ENCODE data around the gene IL7R. TPM values are rescaled to one million over a fixed set of nuclear protein-coding genes. Genes with fewer than 3 reads are reported as not detected.
"Not testable (repeated sequence)": the region's sequence is repeated elsewhere in the genome, so short reads cannot be mapped to it uniquely, and the experiment has no call there.

The IL7R gene
- total RNA-seq, 1 donor from 2014 or later: 64.1 TPM

DNA sequence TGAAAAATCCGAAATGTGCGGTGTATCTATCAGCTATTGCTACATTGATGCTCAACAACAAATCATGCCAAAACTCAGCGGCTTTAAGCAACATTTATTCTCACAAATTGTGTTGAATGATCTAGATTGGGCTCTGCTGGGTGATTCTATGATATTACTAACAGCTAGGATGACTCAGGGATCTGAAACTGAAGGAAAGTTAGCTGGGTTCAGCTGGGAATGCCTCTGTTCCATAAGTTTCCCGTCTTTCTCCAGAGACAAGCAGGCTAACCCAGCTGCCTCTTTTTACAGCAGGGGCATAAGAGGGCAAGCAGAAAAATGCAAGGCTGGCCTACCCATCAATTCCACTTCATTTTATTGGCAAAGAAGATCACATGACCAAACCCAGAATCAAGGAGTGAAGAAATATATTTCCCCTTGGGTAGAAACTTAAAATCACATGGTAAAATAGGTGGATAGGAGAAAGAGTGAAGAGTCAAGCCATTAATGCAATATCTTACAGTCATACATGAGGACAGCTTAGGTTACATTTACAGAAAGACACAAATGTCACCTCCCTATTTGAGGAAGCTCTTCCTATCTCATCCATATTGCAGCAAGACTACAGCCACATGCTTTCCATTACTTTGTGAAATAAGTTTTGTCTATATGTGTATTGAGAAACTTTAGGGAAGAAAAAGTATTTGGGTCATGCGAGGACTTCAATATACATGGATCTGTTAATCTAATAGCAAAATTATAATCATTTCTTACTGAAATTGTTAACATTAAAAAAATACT is 30.8 kb downstream of the IL7R start:
- peaks cover 3% of the 10 kb centered on the region for H3K9me3 Mint-ChIP-seq
- no peak overlapping the region for H3K4me3 Mint-ChIP-seq
- peak; percentile 45 for DNase-seq
- no peak overlapping the region for H3K27ac Mint-ChIP-seq
- intact Hi-C loops (cut with micrococcal nuclease): no loop called here
- H3K4me1 Mint-ChIP-seq: peaks cover 20% of the 10 kb centered on the region
- no peaks in the 10 kb centered on the region for H3K27me3 Mint-ChIP-seq
- peaks cover 14% of the 10 kb centered on the region for H3K36me3 Mint-ChIP-seq (ENCODE audit: low read depth)

DNA sequence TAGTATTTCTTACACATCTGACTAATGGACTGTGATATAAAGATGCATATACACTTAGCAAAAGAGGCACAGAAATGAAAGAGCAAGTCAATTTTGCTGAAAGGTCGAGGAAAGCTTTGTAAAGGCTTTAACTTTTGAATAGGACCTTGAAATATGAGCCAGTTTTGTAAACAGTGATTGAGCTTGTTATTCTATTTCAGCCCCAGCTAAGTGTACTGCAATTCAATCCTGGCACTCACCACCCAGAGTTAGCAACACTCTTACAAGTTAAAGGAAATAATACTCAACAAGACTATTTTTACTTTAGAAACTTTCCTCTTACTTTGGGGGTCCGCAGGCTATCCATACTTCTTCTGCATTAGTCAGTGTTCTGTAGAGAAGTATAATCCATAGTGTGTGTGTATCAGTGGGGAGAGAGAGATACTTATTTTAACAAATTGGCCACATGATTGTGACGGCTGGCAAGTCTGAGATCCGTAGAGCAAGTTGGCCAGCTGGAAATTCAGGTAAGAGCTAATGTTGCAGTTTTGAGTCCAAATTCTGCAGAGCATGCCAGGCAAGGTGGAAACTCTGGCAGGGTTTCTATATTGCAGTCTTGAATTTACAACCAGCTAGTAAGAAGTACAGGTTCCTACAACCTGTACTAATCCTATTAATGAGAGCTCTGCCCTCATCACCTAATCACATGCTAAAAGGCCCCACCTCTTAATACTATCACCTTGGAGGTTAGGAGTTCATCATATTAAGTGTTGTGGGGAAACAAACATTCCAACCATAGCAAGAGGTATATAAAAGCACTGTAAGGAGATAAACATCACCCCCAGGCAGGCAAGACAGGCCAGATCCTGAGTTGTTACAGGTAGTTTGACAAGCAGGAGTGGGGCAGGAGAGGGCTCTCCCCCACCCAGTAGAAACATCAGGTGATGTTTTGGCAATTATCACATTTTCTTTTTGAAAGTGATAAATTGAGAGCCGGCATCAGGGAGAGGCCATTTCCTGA is 33.6 kb downstream of the IL7R start:
- Mint-ChIP-seq H3K36me3 (ENCODE audit: low read depth) (no peaks in the 10 kb centered on the region), H3K4me3 (no peak overlapping the region), H3K4me1 (peaks cover 2% of the 10 kb centered on the region), H3K9me3 (peaks cover 4% of the 10 kb centered on the region), H3K27ac (no peak overlapping the region), H3K27me3 (no peaks in the 10 kb centered on the region)
- intact Hi-C loops (cut with micrococcal nuclease): no loop called here
- DNase-seq: peak; percentile 29

DNA sequence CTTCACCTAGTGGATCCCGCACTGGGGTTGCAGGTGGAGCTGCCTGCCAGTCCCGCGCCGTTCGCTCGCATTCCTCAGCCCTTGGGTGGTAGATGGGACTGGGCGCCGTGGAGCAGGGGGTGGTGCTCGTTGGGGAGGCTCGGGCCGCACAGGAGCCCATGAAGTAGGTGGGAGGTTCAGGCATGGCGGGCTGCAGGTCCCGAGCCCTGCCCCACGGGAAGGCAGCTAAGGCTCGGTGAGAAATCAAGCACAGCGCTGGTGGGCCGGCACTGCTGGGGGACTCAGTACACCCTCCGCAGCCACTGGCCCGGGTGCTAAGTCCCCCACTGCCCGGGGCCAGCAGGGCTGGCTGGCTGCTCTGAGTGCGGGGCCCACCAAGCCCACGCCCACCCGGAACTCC is 36.1 kb downstream of the IL7R start:
- not testable (repeated sequence) for H3K4me1 Mint-ChIP-seq

DNA sequence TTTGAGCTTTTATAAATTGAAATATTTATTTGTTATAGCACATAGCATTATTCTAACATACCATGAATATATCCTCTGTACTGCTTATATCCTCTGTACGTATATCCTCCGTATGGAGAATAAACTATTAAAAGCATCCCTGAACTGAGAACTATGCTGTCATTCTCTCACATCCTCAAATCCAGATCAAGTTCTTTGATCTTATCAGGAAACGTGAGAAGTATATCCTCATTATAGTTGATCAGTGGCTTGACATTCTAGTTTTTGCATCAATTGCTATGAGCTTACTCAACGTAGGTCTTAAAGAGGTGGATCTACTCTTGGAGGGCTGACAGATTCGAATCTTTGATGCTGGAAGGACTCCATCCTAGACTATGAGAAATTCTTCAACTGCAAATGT is 37.4 kb downstream of the IL7R start:
- Mint-ChIP-seq H3K9me3 (peaks cover 10% of the 10 kb centered on the region), H3K27me3 (no peaks in the 10 kb centered on the region), H3K27ac (no peak overlapping the region), H3K4me1 (peaks cover 12% of the 10 kb centered on the region), H3K4me3 (no peak overlapping the region), H3K36me3 (ENCODE audit: low read depth) (peaks cover 1% of the 10 kb centered on the region)
- intact Hi-C loops (cut with micrococcal nuclease): no loop called here
- no peak for DNase-seq

More for the DNA sequence above, 36.1 kb downstream of the IL7R start:
- intact Hi-C loops (cut with micrococcal nuclease); H3K27me3 Mint-ChIP-seq; H3K4me3 Mint-ChIP-seq; H3K36me3 Mint-ChIP-seq (ENCODE audit: low read depth); DNase-seq; H3K27ac Mint-ChIP-seq: not testable (repeated sequence)
- peaks cover 10% of the 10 kb centered on the region for H3K9me3 Mint-ChIP-seq

DNA sequence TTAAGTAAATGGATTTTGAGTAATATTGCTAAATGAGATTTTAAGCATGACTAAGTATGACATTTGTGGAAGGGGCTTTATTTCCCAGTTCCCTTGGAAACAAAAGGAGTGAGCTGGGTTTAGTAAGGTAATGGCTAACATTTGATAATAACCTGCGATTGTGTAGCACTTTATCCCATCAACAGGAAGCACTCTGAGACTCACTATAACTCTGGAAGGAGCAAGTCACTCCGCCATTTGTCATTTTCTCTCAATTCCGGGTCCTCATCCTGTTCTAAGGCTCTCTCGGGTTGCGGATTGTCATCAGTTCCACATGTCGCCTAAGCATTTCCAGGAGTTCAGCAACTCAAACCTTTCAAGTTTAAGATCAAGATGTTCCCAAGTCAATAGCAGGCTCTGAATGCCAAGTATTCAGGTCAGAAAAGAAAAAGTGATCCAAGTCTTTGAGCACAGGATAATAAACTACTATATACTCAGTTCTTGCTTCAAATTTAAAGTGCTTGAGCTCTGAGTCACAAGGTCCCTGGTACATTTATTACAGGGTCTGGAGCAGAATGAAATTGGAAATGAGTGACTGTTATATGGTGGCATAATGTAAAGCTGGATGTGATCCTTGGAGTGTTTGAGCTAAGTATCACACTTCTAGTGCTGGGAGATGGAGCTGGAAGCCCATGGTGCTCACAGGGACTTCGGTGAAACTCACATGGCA is 42.4 kb downstream of the IL7R start:
- Mint-ChIP-seq H3K27ac (peak overlapping the region; percentile 69), H3K9me3 (peaks cover 11% of the 10 kb centered on the region), H3K36me3 (ENCODE audit: low read depth) (peaks cover 3% of the 10 kb centered on the region), H3K4me3 (peak overlapping the region; percentile 21), H3K27me3 (no peaks in the 10 kb centered on the region), H3K4me1 (peaks cover 58% of the 10 kb centered on the region)
- intact Hi-C loops (cut with micrococcal nuclease): no loop called here
- DNase-seq: no peak

DNA sequence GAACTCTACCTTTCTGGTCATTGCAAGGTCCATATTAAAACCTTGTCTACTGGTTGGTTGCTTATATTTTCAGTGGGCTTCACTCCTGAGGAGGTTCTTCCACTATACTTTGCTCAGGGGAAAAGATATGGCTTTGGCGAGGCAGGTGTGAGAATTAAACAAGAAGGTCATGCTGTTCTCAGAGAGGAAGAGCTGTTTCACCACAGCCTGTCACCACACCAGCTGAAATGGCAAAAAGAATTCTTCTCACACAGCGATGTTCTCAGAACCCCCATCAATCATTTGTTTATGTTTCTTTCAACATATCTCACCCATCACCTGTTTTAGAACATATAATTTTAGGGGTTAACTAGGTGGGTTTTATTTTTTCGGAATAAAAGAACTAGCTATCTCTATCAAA is 43.1 kb downstream of the IL7R start:
- H3K4me1 Mint-ChIP-seq: peaks cover 65% of the 10 kb centered on the region
- H3K27me3 Mint-ChIP-seq: no peaks in the 10 kb centered on the region
- H3K4me3 Mint-ChIP-seq: peak overlapping the region; percentile 33
- intact Hi-C loops (cut with micrococcal nuclease): loop anchor here (10.0 kb wide), 1 partner anchor 975 kb away; the partner anchor contains the start of gene DNAJC21
- peaks cover 3% of the 10 kb centered on the region for H3K36me3 Mint-ChIP-seq (ENCODE audit: low read depth)
- peaks cover 11% of the 10 kb centered on the region for H3K9me3 Mint-ChIP-seq
- DNase-seq: peak; percentile 74
- peak overlapping the region; percentile 69 for H3K27ac Mint-ChIP-seq

DNA sequence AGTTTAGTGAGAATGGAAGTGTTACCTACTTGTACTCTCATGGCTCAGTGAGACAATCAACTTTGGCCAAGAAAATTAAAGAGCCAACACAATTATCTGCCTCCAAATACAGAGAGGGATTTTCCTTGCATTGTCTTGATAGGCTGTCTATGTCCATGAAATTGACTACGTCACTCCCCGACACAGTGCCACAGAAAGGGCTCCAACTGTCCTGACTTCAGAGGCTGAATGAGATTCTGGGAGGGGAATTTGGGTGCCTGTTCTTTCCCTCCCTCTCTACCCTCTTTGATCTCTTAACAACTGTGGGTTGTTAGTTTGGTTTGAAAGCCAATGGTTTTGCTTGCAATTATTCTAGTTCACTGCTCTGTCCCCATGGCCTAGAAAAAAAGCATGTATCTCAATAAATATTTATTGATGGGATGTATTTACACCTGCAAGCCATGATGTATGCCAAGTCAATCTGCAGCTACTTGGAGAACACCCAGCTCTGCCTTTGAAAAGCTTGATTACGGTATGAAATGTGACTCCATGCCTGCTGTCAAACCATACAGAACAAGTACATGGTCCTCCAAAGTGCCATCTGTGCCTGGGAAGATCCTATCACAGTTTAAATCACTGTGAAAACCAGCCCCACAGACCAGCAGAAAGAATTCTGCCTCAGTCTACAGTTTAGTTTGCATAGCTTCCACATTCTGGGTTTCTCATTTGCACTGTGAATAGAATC is 44.4 kb downstream of the IL7R start:
- Mint-ChIP-seq H3K4me1 (peaks cover 73% of the 10 kb centered on the region), H3K36me3 (ENCODE audit: low read depth) (peaks cover 1% of the 10 kb centered on the region), H3K9me3 (peaks cover 4% of the 10 kb centered on the region), H3K27ac (peak overlapping the region; percentile 79), H3K4me3 (peak overlapping the region; percentile 14), H3K27me3 (no peaks in the 10 kb centered on the region)
- DNase-seq: no peak
- intact Hi-C loops (cut with micrococcal nuclease): loop anchor here (10.0 kb wide), 1 partner anchor 976 kb away; the partner anchor contains the start of gene DNAJC21

DNA sequence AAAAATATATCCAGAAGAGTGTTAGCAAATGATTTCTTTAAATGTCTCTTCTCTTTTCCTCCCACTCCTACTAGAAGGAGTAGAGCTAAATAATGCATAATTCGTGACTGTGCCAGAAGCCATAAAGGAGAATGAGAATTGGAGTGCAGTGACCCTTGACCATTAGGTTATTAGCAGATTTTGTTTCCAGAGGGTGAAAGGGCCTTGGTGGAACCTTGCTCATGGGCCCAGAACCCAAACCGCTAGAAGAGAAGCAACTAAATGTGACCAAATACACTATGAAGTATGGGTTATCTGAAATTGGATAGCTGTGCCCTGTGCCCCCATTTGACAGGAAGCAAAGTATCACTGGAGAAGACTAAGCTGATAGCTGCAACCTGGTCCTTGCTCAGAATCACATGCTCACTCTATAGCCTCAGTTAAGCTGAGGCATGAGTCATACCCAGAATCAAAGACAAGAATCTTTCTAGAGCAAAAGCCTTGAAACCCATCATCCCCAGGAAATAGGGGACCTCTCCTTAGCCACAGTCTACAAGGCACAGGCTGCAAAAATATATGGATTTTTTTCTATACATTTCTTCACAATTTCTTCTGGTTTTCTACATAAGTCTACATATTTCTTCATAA is 45.5 kb downstream of the IL7R start:
- intact Hi-C loops (cut with micrococcal nuclease): loop anchor here (1.0 to 10.0 kb wide), 2 partner anchors 66 to 977 kb away; partner anchors contain the start of gene DNAJC21
- Mint-ChIP-seq H3K4me3 (peak overlapping the region; percentile 36), H3K4me1 (peaks cover 76% of the 10 kb centered on the region), H3K27ac (peak overlapping the region; percentile 79), H3K9me3 (peaks cover 8% of the 10 kb centered on the region), H3K36me3 (ENCODE audit: low read depth) (peaks cover 3% of the 10 kb centered on the region), H3K27me3 (no peaks in the 10 kb centered on the region)
- peak; percentile 87 for DNase-seq

DNA sequence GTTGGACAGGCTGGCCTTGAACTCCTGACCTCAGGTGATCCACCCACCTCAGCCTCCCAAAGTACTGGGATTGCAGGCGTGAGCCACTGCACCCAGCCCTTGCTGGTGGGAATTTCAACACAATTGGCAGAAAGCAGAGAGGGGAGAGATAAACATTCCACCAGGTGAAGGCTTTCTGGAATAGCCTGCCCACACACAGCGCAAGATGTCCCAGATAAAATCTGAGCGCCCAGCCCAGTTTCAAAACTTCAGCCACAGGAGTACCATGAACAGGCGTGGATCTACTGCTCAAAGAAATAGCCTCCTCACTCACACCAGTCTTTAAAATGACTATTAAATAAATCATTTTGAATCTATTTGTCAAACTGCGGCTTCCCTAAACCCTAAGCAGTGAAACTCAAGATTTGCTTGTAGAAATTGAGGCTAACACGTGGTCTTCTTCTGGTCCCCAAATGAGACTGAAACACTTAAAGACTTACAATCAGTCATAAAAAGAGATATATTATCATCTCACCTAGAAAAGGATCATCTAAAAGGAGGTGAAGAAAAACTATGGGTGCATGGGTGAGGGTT is 47.0 kb downstream of the IL7R start:
- Mint-ChIP-seq H3K27me3 (no peaks in the 10 kb centered on the region), H3K9me3 (peaks cover 8% of the 10 kb centered on the region), H3K4me3 (no peak overlapping the region), H3K36me3 (ENCODE audit: low read depth) (peaks cover 3% of the 10 kb centered on the region), H3K4me1 (peaks cover 79% of the 10 kb centered on the region), H3K27ac (peak overlapping the region; percentile 94)
- DNase-seq: no peak
- intact Hi-C loops (cut with micrococcal nuclease): loop anchor here (1.0 to 10.0 kb wide), 9 partner anchors 19 to 979 kb away; partner anchors contain the start of gene DNAJC21

DNA sequence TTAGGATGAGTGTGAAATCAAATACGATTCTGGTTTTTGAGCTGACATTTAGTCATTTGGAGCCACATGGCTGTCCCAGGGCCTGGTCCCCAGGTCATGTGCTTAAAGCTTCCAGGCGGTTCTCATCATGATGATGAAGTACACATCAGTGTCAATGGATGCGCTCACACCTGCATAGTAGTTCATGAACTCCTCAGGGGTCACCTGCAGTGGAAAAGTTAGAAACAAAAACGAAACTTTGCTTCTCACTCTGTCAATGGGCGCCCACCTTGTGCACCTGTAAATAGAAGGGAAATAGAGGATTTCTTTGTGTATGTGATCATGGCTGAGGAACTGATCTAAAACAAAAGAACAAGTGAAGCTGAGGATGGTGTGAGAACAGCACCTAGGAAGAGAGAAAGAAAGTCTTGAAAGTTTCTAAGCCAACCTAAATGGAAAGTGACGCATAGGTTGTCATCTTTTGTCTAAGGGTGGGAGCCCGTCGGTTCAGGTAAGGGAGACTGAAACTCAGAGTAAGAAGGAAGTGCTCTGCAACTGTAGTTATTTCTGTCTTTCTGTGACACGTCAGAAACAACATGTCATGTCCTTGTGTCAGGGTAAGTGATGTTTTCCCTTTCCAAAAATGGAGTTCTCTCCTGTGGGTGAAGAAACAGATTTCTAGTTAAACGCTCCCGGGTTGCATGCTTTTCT is 47.9 kb downstream of the IL7R start:
- intact Hi-C loops (cut with micrococcal nuclease): loop anchor here (1.0 to 10.0 kb wide), 10 partner anchors 20 to 980 kb away; partner anchors contain the start of gene DNAJC21
- peak; percentile 78 for DNase-seq
- Mint-ChIP-seq H3K27me3 (no peaks in the 10 kb centered on the region), H3K4me1 (peaks cover 75% of the 10 kb centered on the region), H3K9me3 (peaks cover 8% of the 10 kb centered on the region), H3K4me3 (peak overlapping the region; percentile 56), H3K36me3 (ENCODE audit: low read depth) (peaks cover 3% of the 10 kb centered on the region), H3K27ac (peak overlapping the region; percentile 94)

DNA sequence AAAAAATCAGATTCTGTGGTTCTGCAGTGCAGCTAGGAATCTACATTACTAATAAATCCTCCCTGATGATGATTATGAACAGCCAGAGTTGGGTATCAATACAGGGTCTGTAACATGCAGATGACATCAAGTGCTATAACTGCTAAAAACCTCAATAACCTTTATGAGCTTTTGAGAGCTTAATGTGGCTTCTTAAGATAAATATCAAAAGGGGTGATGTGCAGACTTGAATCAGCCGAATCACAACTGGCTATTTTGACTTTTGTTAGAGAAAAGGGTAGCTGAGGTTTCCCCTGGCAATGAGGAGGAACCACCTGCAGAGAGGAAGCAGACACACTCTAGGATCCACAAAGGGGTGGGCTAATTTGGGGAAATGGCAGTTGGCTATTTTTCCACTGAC is 51.5 kb downstream of the IL7R start:
- Mint-ChIP-seq H3K36me3 (ENCODE audit: low read depth) (peaks cover 13% of the 10 kb centered on the region), H3K27ac (peak overlapping the region; percentile 70), H3K27me3 (peaks cover 1% of the 10 kb centered on the region), H3K4me3 (no peak overlapping the region), H3K9me3 (peaks cover 24% of the 10 kb centered on the region), H3K4me1 (peaks cover 41% of the 10 kb centered on the region)
- DNase-seq: no peak
- intact Hi-C loops (cut with micrococcal nuclease): loop anchor here (10.0 kb wide), 1 partner anchor 983 kb away; the partner anchor contains the start of gene DNAJC21

All from activated CD4-positive, alpha-beta T cell treated with anti-CD3 and anti-CD28 coated beads, Interleukin-2, amount 10 ng/mL, durations not matched to agents 24 days and 14 days (primary cell).